Gastrocnemius medialis (tissue), 4 donors: ENCODE measurements around the gene SMARCD3.

ENCODE experiments used
- CTCF ChIP-seq, 5 experiments: fragments of 450-650 bp in 3 of 5; fragments of 200-600 bp in 2 of 5; sonication (generic) in 2 of 5; IDR thresholded peaks in 4 of 5; conservative IDR thresholded peaks in 1 of 5; 1 replicate in 4 of 5; 2 replicates in 1 of 5; pipeline ENCODE4 v1.5.1; 2016 to 2019; ENCODE audit warnings: antibody characterized with exemption in 5 of 5, mild to moderate bottlenecking in 3 of 5, moderate library complexity in 3 of 5
- POLR2A ChIP-seq, 2 donors: fragments of 450-650 bp; IDR thresholded peaks; one replicate each; pipeline ENCODE4 v1.6.1; 2017; ENCODE audit warnings: antibody characterized with exemption in 2 of 2, mild to moderate bottlenecking in 2 of 2, moderate library complexity in 2 of 2

GRCh38 chr7:151213826-151214225 is 34.7 kb downstream of the SMARCD3 start:
- TF ChIP-seq CTCF (IDR thresholded peaks at IDR 0.05 in 4 of 5, conservative IDR thresholded peaks at IDR 0.05 in 1 of 5), result no peak
- no peak for TF ChIP-seq POLR2A (IDR thresholded peaks at IDR 0.05)
